NCI-H82 (cell line): ENCODE results near the gene SVIL.
A peak's percentile ranks its signal among the peaks of the same experiment; 100 is the strongest.
"Not testable (repeated sequence)": the region's sequence is repeated elsewhere in the genome, so short reads cannot be mapped to it uniquely, and the experiment has no call there.

Experiments used
- DNase-seq: peaks from one replicate; lab custom pipeline; 2025; lab: John Stamatoyannopoulos, UW

Gene SVIL

DNA sequence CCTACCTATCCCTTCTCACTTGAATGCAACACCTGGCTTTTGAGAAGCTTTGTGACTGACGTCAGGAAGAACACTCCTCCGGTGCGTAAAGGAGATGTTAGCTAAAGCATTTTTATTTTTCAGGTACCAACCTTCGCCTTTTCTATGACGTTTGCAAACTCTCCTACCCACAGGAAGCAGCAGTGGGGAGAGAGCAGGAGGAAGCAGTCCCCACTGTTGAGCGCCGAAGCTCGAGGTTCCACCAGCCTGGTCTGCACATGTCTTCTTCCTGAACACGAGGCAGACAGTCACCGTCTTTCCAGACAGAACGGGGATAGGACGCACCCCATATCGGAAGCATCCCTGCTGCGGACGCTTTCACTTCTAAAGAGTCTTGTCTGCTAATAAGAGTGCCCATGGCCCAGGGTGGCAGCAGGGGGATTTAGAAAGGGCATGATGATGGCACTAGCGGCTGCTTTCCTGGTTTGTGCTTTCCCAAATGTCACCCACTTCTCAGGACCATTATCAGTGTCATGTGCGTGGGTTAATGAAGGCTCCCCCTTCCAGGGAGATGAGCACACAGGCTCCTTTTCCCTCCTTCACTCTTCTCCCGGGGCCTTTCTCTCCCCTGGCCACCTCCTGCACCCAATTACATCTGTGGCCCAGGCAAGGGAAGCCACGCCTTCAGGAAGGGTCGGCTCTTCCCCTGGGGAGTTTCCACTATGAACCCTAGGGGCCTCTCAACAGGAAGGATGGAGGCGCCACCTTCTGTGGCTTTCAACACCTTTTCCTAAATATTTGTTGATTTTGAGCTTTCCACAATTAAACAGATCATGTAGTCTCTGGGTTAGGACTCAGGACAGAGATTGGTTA is 147.5 kb downstream of the SVIL start:
- not testable (repeated sequence) for DNase-seq

DNA sequence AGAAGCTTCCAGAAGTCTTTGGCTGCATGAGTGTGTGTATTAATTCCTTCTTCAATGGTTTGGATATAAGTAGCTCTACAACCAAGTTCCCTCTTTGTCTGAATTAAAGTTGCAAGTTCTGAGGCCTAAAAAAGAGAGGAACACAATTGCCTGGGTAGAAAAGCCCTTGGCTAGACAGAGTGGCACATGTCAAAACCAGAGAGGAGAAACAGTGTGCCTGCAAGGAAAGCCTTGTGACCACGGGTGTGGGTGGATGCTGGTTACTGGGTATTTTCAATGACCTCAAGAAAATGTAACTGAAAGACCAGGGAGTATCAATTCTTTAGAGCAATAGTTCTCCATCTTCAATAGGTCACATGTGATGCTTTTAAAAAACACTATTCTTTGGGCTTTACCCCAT is 148.3 kb downstream of the SVIL start:
- no peak for DNase-seq

GRCh38 chr10:29484677-29485076 is 150.1 kb downstream of the SVIL start:
- DNase-seq = not testable (repeated sequence)

DNA sequence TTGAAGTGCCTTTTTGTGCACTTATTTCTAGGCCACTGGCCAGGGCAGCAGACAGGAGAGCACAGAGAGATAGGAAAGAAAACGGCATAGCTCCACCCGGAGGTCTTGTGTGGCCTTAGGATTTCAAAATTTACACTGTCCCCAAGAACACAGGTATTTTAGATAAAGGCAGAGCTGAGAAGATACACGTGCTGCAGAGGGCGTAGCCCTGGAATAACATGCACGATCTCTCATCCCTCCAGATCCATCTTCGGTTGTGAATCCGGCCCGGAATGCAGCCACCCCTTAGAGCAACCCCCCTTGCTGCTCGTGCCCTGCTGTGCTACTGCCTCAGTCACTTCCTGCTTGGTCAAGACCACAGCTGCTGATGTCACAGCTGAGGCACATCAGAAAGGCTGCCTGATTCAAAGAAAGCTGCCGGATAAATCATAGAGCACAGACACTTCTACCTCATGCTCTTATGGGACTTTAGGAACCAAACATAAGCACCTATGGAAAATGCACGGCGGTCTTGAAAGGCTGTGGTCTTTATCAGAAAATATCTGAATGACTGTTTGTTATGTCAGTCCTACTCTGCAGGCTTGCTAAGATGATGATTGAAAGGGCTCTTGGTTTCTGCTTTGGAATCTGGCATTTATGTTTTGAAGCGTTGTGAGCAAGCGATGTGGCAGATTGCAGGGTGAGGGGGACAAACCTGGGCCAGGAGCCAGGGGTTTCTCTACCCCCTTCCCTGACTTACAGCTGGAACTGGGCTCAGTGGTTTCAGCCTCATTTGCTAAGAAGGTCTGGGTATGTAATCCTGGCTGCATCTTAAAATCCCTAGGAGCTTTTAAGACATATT is 152.0 kb downstream of the SVIL start:
- peak; percentile 62 for DNase-seq

DNA sequence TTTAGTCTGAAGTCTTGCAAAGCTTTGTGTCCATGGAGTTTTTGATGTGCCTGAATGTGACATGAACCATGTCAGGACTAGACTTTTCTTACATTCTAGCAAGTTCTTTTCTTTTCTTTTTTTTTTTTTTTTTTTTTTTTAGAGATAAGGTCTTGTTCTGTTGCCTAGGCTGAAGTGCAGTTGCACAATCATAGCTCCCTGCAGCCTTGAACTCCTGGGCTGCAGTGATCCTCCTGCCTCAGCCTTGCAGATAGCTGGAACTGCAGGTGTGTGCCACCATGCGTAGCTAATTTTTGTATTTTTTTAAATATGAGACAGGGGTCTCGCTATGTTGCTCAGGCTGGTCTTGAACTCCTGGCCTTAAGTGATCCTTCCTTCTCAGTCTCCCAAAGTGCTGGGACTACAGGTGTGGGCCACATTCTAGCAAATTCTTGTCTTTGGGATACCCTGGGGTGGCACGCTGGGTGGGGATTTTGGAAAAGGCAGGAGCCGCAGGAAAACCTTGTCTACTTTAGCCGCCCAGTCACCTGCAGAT is 152.8 kb downstream of the SVIL start:
- DNase-seq = no peak

DNA sequence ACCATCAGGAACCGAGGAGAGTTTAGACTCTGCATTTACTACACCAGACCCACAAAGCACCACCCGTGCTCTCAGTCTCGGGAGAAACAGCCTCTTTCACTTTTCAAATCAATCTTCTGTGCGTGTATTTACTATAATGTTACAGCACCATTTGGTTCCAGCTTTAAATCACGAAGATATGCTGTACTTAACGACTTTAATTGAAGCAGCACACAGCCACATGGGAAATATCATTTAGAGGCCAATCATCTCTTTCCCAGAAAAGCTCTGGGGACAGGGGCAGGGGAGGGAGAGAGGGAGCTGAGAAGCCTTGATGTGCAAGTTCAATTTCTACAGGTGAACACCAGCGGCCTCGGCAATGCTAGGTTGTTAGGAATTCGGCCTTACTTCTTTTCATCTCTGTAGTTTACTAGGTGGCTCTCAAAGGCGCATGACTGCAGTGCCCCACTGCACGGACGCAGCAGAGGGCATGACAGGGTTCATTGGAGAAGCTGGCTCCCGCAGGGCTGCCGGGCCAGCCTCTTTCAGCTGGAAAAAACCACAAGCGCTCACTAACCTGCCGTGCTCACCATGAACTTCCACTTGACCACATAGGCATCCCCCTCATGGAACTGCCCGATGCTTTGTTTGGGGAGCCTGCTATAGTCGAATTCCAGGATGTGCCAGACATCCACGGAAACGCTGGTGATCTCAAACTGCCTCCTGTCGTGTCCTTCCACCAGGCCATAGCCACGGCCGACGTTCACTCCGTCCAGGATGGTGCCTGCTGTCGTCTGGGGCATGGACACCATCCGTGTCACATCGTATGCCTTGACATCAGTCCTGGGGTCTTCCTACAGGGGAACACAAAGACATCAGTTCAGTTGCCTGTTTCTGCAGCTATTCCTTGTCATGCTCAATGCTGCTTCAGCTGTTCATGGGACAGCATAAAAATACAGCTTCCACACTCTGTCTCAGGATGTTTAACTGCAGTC is 154.5 kb downstream of the SVIL start:
- DNase-seq = no peak

- DNase-seq = no peak
Measured at GRCh38 chr10:29479081-29479925, 155.5 kb downstream of the SVIL start.

GRCh38 chr10:29473406-29474100 is 161.2 kb downstream of the SVIL start:
- no peak for DNase-seq

DNA sequence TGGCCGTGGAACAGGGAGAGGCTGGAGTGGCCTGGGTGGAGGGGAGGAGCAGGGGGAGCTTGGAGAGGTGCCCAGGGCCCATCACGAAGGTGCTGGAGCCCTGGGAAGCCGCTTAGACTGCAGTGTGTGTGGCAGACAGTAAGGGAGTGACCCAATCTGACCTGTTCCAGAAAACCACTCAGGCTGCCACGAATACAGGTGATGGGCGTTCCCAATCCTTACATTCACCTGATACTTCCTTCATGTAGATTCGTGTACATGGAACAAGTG is 161.7 kb downstream of the SVIL start:
- DNase-seq = no peak

DNA sequence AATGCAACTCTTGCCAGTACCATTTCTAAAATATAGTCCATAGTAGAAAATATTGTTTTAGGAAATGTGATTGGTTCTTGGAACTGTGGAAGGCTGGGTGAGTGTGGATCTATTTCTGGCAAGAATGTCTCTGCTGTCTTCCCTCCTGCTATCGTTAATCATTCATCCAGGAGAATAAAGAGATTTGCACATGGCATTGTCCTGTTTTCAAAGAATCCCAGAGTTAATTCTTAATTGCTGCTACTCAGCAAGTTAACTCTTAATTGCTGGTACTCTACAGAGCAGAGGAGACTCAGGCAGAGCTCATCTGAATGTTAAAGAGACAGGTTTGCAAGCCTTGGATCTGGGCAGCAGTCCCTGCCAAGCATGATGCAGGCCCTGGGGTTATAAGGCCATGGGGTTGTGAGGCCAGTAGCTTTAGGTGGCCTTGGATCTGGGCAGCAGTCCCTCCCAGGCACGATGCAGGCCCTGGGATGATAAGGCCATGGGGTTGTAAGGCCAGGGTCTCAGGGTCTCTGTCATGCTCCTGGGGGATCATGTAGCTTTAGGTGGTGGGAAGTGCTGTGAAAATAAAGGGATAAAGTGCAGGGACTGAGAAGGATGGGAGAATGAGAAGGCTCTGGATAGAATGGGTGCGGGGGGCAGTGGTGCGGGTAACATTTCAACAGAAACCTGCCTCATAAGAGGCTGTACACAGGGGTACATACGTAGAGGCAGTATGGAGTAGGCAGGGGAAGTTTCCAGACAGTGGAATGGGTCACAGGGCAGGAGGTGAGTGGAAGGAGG is 162.3 kb downstream of the SVIL start:
- no peak for DNase-seq

- DNase-seq = no peak
Measured at GRCh38 chr10:29471544-29471859, 163.3 kb downstream of the SVIL start.

- no peak for DNase-seq
Measured at GRCh38 chr10:29470843-29471543, 163.8 kb downstream of the SVIL start.

GRCh38 chr10:29470355-29470705 is 164.4 kb downstream of the SVIL start:
- peak; percentile 5 for DNase-seq

DNA sequence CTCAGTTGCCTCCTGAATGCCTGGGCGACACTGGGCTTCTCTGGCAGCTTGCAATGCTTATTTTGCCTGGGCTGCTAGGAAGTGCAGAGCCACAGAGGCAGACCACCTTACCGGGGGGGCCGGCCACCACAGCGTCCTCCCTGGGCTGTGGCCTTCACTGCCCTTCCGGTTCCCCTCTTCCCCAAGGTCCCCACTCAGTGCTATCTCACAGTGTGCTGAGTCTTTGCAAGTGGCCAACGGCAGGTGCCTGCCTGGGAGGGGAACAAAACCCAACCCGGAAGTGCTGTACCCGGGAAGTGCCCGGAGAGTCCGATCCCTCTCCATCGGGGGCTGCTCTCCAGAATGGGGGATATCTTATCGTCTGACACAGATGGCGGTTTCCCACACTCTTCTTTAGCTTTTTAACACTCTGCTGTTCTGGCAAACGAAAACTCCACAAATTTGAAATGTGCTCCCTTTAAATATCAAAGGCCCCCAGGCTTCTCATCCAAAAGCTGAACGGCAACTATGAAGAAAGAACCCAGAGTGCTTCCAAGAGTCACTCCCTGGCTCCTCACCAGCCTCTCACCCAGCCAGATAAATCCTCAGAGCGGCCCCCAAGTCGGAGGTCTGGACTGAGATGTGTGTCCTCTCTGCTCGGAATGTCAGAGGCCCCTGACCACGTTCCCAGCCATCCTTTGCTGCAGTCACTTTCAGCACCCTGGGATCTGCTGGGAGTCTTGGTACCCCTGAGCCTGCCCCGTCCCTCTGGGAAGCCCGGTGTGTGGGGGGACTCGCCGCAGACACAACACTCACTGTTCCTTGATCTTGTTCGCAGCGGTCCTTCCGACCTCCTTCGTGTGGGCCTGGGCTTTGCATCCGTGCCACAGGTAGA is 165.1 kb downstream of the SVIL start:
- DNase-seq = no peak

DNA sequence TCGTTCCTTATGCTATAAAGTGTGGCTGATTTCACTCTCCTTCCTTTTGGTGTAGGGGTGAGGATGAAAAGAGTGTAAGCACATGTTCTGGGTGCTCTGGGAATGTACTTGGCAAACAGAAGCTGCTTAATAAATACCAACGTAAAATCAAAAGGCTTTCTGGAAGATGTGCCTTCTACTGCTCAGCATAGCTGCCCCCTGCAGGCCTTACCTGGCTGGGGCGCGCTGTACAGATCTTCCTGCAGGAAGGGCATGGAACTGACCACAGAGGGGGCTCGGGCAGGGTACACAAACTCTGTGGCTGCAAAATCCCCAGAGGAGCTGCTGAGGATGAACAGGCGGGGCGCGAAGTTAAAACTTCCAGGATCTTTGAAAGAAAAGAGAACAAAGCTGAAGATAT is 169.4 kb downstream of the SVIL start:
- DNase-seq = peak; percentile 16

DNA sequence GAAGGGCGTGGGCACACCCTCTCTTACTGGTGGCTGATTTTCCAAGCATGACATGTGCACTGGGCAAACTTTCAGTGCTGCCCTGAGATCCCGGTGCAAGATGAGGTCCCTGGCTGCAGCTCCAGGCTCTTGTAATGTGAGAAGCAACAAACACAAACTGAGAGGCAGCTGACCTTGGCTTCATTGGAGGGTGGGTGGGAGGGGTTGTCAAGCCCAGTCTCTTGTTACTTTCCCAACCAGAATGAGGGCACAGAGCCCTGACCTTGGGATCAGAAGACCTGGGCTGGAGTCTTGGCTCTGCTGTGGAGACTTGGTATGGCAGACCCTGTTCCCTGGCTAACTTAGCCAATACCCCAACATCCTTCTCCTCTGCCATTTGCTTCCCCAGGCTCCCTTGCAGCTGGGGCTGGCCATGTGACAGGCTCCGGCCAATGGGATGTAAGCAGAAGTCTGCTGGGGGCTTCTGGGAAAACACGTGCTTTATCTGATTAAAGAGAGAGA is 170.1 kb downstream of the SVIL start:
- DNase-seq = not testable (repeated sequence)

- no peak for DNase-seq
Measured at GRCh38 chr10:29461042-29461441, 173.7 kb downstream of the SVIL start.

DNA sequence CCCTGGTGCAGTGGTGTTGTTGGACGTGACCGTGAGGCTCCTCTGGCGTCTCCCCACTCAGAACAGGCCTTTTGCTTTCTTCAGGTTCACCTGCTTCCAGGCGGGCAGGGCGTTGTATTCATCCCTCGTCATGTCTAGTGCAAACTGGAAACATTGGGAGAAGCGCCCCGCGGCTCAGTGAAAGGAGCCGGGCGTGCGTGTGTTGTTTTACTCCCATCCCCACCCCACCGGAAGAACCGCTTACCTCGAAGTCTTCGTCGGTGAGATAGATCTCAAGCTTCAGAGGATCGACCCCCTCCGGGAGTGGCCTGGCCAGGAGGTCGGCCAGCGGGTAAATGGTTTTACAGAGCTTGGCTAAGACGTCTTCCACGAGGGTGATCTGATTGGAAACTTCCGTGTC is 176.6 kb downstream of the SVIL start:
- not testable (repeated sequence) for DNase-seq
